Adrenal gland (tissue), 5 donors: ENCODE measurements around the gene UNC13D.

Experiments
- POLR2A ChIP-seq, 2 donors: fragments of 450-650 bp; IDR thresholded peaks; one replicate each; pipeline ENCODE4 v1.6.1; 2017; ENCODE audit warnings: antibody characterized with exemption in 2 of 2, mild to moderate bottlenecking in 2 of 2, moderate library complexity in 1 of 2
- TF ChIP-seq, protein P1 (sequence below), 6 experiments: fragments of 450-650 bp in 4 of 6; fragments of 200-600 bp in 2 of 6; sonication (generic) in 1 of 6; IDR thresholded peaks; 1 replicate in 5 of 6; 2 replicates in 1 of 6; pipeline versions ENCODE4 v1.5.1 to v1.8.0; 2016 to 2021; ENCODE audit warnings: antibody characterized with exemption in 6 of 6, mild to moderate bottlenecking in 2 of 6, moderate library complexity in 1 of 6
- donor health status: DM: no; HTN: no; CAD: no.

- TF ChIP-seq, protein P1, sequence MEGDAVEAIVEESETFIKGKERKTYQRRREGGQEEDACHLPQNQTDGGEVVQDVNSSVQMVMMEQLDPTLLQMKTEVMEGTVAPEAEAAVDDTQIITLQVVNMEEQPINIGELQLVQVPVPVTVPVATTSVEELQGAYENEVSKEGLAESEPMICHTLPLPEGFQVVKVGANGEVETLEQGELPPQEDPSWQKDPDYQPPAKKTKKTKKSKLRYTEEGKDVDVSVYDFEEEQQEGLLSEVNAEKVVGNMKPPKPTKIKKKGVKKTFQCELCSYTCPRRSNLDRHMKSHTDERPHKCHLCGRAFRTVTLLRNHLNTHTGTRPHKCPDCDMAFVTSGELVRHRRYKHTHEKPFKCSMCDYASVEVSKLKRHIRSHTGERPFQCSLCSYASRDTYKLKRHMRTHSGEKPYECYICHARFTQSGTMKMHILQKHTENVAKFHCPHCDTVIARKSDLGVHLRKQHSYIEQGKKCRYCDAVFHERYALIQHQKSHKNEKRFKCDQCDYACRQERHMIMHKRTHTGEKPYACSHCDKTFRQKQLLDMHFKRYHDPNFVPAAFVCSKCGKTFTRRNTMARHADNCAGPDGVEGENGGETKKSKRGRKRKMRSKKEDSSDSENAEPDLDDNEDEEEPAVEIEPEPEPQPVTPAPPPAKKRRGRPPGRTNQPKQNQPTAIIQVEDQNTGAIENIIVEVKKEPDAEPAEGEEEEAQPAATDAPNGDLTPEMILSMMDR (IDR thresholded peaks at IDR 0.05), result peak; percentile 21 to 50 (median 31)
- peak; percentile 79 to 97 for TF ChIP-seq POLR2A (IDR thresholded peaks at IDR 0.05)
Measured at GRCh38 chr17:75855310-75856061, 11.3 kb upstream of the UNC13D start, which contains the start of gene WBP2.
